Left colon (tissue), 2 donors: ENCODE data around the gene MPO. TPM values are rescaled to one million over a fixed set of nuclear protein-coding genes. Genes with fewer than 3 reads are reported as not detected.

Experiments
- ATAC-seq: fragments of 200-7000 bp; cut with Tn5 transposase; one replicate; pipeline ENCODE4 v1.9.1; 2020; ENCODE audit warnings: mild to moderate bottlenecking, moderate library complexity
- DNase-seq, 2 donors: peaks; one replicate each; pipeline ENCODE4 v3.0.0-alpha.2; 2020
- intact Hi-C, 2 donors: fragments of 100-400 bp; cut with DNase I in 1 of 2; cut with micrococcal nuclease in 1 of 2; formaldehyde crosslinking; loops; one replicate each; pipeline versions ENCODE4 v1.11.2 to v1.14.0; 2022; cut with DNase I, micrococcal nuclease
- long read RNA-seq: library from polyadenylated mRNA; unstranded; transcript quantifications from one replicate; pipeline ENCODE4 v2.0.0, GENCODE V29; 2021
- total RNA-seq, 2 donors: library from RNA; stranded (reverse); fragmentation: NEBNext Ultra II Directional; extraction: Animal tissue kit (Norgen Biotek cat#: 25700); gene quantifications; one replicate each; pipeline ENCODE4 v1.2.1, GENCODE V29; 2021
- donor health status: DM: no; HTN: no; CAD: no.
- donor health status: DM: yes; HTN: yes; CAD: no.

The MPO gene, protein sequence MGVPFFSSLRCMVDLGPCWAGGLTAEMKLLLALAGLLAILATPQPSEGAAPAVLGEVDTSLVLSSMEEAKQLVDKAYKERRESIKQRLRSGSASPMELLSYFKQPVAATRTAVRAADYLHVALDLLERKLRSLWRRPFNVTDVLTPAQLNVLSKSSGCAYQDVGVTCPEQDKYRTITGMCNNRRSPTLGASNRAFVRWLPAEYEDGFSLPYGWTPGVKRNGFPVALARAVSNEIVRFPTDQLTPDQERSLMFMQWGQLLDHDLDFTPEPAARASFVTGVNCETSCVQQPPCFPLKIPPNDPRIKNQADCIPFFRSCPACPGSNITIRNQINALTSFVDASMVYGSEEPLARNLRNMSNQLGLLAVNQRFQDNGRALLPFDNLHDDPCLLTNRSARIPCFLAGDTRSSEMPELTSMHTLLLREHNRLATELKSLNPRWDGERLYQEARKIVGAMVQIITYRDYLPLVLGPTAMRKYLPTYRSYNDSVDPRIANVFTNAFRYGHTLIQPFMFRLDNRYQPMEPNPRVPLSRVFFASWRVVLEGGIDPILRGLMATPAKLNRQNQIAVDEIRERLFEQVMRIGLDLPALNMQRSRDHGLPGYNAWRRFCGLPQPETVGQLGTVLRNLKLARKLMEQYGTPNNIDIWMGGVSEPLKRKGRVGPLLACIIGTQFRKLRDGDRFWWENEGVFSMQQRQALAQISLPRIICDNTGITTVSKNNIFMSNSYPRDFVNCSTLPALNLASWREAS
- total RNA-seq: under 1 TPM in 1 of 2 donors, not detected in 1; 0.45 TPM
- long read RNA-seq: 0 reads

GRCh38 chr17:58280480-58281217, at the start of gene MPO:
MPO (minus strand) TSS chr17:58280935; CDS start chr17:58280758, 177 bp downstream.
- no peak for ATAC-seq
- no peak for DNase-seq
- intact Hi-C loops: no loop called here

- DNase-seq: no peak
- no peak for ATAC-seq
- intact Hi-C loops: no loop called here
Observed at GRCh38 chr17:58329810-58330537, 49.2 kb upstream of the MPO start.

DNA sequence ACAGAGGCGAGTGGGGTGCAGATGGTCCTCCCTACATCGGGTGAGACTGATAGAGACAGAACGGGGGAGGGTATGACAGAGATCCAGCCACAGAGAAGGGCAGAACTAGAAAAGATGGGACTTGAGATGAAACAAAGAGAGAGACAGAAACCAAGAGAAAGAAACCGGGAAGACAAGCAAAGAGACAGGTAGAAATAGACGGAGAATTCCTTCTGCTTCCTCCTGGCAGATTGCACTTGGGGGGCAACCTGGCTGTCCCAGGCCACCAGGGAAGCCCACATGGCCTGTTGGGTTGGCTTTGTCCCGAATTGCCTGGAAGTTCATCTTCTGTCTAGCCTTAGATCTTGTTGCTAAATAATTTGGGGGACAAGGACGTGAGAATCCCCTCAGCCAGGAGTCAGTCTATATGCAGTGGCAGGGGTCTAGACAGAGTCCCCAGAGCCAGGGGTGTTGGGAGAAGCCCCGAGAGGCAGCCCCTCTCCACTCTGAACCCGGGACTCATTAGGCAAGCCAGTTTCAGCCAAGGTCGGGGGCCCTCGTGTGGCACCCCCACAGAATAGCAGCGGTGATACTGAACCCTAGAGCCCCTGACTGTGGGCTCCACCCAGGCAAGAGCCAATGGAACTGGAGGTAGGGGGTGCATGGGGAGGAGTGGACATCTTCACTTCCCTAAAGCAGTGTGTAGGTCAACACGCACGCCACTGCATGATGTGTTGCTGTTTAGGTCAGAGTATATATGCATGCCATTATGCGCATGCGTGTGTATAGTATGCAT, 48.5 kb upstream of the MPO start:
- no peak for DNase-seq
- ATAC-seq: peak; percentile 4
- intact Hi-C loops: no loop called here

DNA sequence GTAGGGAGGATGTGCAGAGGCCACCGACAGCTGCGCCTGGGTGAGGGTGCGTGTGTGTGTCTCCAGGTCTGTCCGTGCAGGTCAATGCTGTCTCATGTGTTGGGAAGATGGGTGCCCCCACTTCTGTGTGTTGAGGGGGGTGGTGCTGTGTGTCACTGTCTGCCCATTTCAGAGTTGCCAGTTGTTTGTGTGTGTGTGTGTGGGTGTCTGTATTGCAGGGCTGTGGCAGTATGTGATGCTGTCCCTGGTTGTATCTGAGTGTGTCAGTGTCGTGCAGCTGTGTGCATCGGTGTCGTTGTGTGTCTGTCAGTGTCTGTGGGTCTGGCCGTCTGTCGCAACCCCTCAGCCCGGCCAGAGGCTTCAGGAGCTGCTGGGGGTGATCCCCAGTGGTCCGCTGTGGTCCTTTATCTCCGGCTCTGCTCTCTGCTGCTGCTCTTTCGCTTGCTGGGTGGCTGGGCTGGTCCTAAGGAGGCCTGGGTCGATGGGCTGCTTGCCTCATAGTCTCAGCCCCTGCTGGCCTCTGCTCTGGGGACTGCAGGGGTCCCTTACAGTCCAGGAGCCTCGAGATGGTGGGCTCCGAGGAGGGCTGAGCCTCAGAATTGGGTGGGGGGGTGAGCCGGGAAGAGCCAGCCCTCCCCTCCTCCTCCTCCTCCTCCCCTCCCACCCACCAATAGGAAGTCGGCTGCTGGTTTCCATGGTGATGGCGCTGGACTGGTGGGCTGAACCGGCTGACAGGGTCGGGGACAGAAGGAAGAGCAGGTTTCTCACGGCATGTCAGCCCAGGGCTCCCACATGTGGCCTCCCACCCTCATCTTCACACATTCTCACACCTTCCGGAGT, 47.7 kb upstream of the MPO start, which contains the start of gene TSPOAP1:
Gene TSPOAP1 (minus strand): TSS at position 601 of the 840 bp plus-strand sequence. CDS start 875 bp downstream, outside the sequence.
- no peak for ATAC-seq
- intact Hi-C loops: no loop called here
- DNase-seq: no peak

DNA sequence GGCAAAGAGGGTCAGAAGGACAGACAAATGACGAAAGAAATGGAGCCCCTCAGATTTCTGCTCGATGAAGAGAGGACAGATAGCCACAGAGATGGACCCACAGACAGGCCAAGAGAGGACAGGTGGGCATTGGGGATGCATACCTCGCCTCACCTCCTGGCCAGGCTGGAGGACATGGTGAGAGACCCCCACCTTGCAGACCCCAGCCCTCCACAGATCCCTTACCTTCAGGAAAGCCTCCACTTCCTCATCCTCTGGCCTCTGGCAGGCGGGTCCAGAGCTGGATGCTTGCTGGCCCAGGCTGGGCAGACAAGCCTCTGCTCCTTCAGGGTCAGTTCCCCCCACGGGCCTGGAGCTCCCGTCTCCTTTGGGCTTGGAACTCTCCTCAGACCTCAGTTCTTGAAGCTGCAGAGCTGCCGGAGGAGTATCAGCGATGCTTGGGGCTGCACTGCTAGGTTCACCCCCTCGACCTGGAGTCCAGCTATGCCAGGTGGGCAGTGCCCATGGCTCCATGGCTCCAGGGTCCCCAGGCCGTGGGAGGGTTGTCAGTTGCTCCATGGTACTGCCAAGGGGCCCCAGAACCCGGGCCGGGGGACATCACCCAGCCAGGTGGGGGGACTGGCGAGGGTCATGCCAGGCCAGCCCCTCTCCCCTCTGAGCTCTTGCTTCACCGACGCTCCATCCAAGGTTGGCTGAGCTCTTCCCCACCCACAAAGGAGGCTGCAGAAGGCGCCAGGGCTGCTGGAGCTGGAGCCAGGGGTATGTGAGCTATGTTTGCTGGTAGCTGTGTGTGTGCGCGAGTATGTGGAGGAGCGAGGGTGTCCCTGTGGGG, 46.8 kb upstream of the MPO start:
- ATAC-seq (no peak), DNase-seq (no peak)
- intact Hi-C loops: no loop called here

DNA sequence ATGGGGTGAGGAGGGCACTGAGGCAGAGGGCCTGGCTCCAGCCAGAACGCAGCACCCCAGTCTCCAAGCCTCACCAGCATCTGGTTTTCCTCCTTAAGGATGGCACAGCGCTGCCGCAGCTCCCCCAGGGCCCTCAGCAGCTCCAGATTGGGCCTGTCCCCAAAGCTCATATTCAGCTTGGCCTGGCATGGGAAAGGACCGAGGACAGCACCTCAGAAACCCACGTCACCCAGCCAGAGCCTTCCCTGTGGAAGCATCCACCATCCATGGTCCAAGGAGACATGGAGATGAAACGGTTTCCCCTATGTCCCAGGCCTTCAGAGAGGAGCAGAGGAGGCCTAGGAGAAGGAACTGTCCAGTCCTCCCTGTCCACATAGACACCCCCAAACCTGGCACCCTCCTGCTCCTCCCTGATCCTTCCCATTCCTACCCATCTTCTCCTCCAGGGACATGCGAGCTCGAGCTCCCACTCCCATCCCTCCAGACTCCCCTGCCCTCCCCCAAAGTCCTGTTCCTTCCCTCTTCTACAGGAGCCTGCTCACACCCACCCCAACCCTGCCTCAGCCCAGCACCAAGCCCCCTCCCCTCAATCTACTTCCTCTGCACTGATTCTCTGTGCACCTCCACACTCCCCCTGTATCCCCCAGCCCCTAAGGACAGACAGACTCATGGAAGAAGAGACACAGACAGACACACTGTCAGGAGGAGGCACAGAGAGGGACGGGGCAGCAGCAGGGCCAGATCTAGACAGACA, 46.1 kb upstream of the MPO start:
- no peak for ATAC-seq
- DNase-seq: no peak
- intact Hi-C loops: no loop called here

- no peak for ATAC-seq
- intact Hi-C loops: no loop called here
Observed at GRCh38 chr17:58325976-58326468, 45.3 kb upstream of the MPO start.

DNA sequence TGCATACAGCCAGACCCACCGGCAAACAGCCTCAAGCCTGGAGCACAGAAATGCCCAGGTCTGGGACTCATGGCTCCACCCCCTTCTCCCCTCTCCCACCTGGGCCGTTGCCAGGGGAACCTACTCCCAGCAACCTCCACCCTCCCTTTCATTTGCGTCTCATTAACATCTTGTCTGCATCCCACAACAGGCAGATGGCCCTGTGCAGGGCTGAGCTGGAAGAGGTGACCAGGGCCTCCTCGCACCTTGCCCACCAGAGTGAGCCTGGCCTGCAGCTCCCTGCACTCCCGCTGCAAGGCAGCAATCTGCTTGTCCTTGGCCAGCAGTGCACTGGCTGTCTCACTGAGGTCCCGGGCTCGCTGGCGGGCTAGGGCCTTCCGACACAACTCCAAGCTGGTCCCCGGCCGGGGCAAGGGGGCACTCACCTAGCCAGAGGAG, 44.6 kb upstream of the MPO start:
- intact Hi-C loops: no loop called here
- ATAC-seq (no peak), DNase-seq (no peak)

More at GRCh38 chr17:58325976-58326468, 45.3 kb upstream of the MPO start:
- no peak for DNase-seq

GRCh38 chr17:58324409-58325288, 43.9 kb upstream of the MPO start:
- peak in 1 of 2 donors; percentile 66 for DNase-seq
- peak; percentile 90 for ATAC-seq
- intact Hi-C loops: no loop called here

- DNase-seq (no peak), ATAC-seq (no peak)
- intact Hi-C loops: no loop called here
Observed at GRCh38 chr17:58324056-58324408, 43.3 kb upstream of the MPO start.

GRCh38 chr17:58323366-58324055, 42.8 kb upstream of the MPO start:
- DNase-seq (no peak), ATAC-seq (no peak)
- intact Hi-C loops: no loop called here

DNA sequence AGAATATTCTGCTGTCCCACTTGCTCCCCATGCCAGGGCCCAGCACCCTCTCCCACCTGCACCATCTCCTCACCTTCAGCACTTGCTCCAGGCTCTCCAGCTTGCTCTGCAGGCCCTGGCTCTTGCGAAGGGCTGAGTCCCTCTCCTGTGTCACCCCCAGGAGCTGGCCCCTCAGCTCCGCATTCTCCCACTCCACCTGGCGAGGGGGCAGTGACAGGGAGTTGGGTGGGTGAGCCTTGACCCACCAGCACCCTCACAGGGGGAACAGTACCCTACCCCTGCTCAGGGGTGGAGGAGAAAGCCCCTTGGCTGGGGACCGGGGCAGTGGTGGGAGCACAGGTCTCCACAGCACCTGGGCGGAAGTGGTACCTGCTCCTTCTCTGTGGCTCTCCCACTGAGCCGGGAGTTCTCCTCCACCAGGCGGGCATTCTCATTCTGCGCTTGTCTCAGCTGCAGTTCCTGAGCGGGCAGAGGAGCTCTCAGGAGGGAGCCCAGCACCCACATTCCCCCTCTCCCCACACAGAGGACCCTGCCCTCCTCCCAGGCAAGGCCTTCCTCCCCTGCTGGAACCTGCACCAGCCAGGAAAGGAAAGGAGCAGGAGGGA, 41.9 kb upstream of the MPO start:
- DNase-seq: no peak
- intact Hi-C loops: no loop called here

More for the DNA sequence above, 41.9 kb upstream of the MPO start:
- no peak for ATAC-seq
